ENCODE results near the gene ZNF433.
"Not testable (repeated sequence)": the region's sequence is repeated elsewhere in the genome, so short reads cannot be mapped to it uniquely, and the experiment has no call there.

The ZNF433 gene

GRCh38 chr19:12035220-12036172 lies at the start of gene ZNF433:
Gene ZNF433, minus strand, starts transcription at chr19:12035679. Its CDS starts 140 bp downstream, at chr19:12035539.
- Histone ChIP-seq H3K4me1 (ENCODE audit: control insufficient read depth, insufficient read depth, low read length) (peaks cover 8% of the 10 kb centered on the region), H3K9me3 (ENCODE audit: control insufficient read depth, low read length) (no peaks in the 10 kb centered on the region), H3K36me3 (ENCODE audit: control insufficient read depth, insufficient read depth, low read length, severe bottlenecking) (no peaks in the 10 kb centered on the region), H3K27me3 (replicated peaks; ENCODE audit: control insufficient read depth, insufficient read depth, low read length) (no peaks in the 10 kb centered on the region), H3K9ac (ENCODE audit: low read length) (peak within 1 kb of the TSS; percentile 89), H3K4me3 (ENCODE audit: low read length) (peak within 1 kb of the TSS; percentile 91)
- DNase-seq (ENCODE audit: low read depth), result peak; percentile 97

DNA sequence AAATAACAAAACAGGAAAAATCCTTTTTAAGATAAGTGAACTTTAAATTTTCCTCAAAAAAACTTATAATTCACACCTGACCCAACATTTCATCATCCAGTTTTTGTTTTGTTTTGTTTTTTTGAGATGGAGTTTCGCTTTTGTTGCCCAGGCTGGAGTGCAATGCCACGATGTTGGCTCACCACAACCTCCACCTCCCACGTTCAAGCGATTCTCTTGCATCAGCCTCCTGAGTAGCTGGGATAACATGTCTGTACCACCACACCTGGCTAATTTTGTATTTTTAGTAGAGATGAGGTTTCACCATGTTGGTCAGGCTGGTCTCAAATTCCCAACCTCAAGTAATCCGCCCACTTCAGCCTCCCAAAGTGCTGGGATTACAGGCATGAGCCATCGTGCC lies 47.9 kb upstream of the ZNF433 start:
- not testable (repeated sequence) for DNase-seq (ENCODE audit: low read depth); H3K9ac ChIP-seq (ENCODE audit: low read length); H3K4me3 ChIP-seq (ENCODE audit: low read length); H3K27me3 ChIP-seq (replicated peaks; ENCODE audit: control insufficient read depth, insufficient read depth, low read length); H3K4me1 ChIP-seq (ENCODE audit: control insufficient read depth, insufficient read depth, low read length)
- peaks cover 12% of the 10 kb centered on the region for H3K36me3 ChIP-seq (ENCODE audit: control insufficient read depth, insufficient read depth, low read length, severe bottlenecking)
- H3K9me3 ChIP-seq (ENCODE audit: control insufficient read depth, low read length), result peaks cover 49% of the 10 kb centered on the region

DNA sequence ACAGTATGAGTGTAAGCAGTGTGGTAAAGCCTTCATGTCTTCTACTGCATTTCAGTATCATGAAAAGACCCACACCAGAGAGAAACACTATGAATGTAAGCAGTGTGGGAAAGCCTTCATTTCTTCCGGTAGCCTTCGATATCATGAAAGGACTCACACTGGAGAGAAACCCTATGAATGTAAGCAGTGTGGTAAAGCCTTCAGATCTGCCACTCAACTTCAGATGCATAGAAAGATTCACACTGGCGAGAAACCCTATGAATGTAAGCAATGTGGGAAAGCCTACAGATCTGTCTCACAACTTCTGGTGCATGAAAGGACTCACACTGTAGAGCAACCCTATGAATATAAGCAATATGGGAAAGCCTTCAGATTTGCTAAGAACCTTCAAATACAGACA lies 41.9 kb upstream of the ZNF433 start:
- Histone ChIP-seq H3K9me3 (ENCODE audit: control insufficient read depth, low read length) (peaks cover 93% of the 10 kb centered on the region), H3K4me1 (ENCODE audit: control insufficient read depth, insufficient read depth, low read length) (no peaks in the 10 kb centered on the region), H3K36me3 (ENCODE audit: control insufficient read depth, insufficient read depth, low read length, severe bottlenecking) (peaks cover 62% of the 10 kb centered on the region), H3K27me3 (replicated peaks; ENCODE audit: control insufficient read depth, insufficient read depth, low read length) (no peaks in the 10 kb centered on the region), H3K9ac (ENCODE audit: low read length) (no peak overlapping the region), H3K4me3 (ENCODE audit: low read length) (peak overlapping the region; percentile 53)
- DNase-seq (ENCODE audit: low read depth), result no peak

GRCh38 chr19:12076331-12076730 lies 40.9 kb upstream of the ZNF433 start:
- H3K9me3 ChIP-seq (ENCODE audit: control insufficient read depth, low read length), result peaks cover 98% of the 10 kb centered on the region
- peak overlapping the region; percentile 53 for H3K4me3 ChIP-seq (ENCODE audit: low read length)
- not testable (repeated sequence) for H3K4me1 ChIP-seq (ENCODE audit: control insufficient read depth, insufficient read depth, low read length); H3K9ac ChIP-seq (ENCODE audit: low read length); DNase-seq (ENCODE audit: low read depth); H3K27me3 ChIP-seq (replicated peaks; ENCODE audit: control insufficient read depth, insufficient read depth, low read length)
- peaks cover 67% of the 10 kb centered on the region for H3K36me3 ChIP-seq (ENCODE audit: control insufficient read depth, insufficient read depth, low read length, severe bottlenecking)

DNA sequence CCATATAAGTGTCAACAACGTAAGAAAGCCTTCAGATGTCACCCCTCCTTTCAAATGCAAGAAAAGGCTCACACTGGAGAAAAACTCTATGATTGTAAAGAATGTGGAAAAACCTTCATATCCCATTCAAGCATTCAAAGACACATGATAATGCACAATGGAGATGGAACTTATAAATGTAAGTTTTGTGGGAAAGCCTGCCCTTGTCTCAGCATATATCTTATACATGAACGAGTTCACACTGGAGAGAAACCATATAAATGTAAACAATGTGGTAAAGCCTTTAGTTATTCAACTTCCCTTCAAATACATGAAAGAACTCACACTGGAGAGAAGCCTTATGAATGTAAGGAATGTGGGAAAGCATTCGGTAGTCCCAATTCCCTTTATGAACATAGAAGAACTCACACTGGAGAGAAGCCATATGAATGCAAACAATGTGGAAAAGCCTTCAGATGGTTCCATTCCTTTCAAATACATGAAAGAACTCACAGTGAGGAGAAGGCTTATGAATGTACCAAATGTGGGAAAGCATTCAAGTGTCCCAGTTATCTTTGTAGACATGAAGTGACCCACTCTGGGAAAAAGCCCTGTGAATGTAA lies 40.2 kb upstream of the ZNF433 start:
- Histone ChIP-seq H3K27me3 (replicated peaks; ENCODE audit: control insufficient read depth, insufficient read depth, low read length) (no peaks in the 10 kb centered on the region), H3K4me1 (ENCODE audit: control insufficient read depth, insufficient read depth, low read length) (no peaks in the 10 kb centered on the region), H3K9me3 (ENCODE audit: control insufficient read depth, low read length) (peaks cover 98% of the 10 kb centered on the region), H3K4me3 (ENCODE audit: low read length) (peak overlapping the region; percentile 53), H3K36me3 (ENCODE audit: control insufficient read depth, insufficient read depth, low read length, severe bottlenecking) (peaks cover 74% of the 10 kb centered on the region), H3K9ac (ENCODE audit: low read length) (no peak overlapping the region)
- no peak for DNase-seq (ENCODE audit: low read depth)

- DNase-seq (ENCODE audit: low read depth), result peak; percentile 96
- Histone ChIP-seq H3K4me1 (ENCODE audit: control insufficient read depth, insufficient read depth, low read length) (peaks cover 7% of the 10 kb centered on the region), H3K9me3 (ENCODE audit: control insufficient read depth, low read length) (peaks cover 11% of the 10 kb centered on the region), H3K9ac (ENCODE audit: low read length) (peak within 1 kb of the TSS; percentile 94), H3K27me3 (replicated peaks; ENCODE audit: control insufficient read depth, insufficient read depth, low read length) (no peaks in the 10 kb centered on the region), H3K4me3 (ENCODE audit: low read length) (peak within 1 kb of the TSS; percentile 98), H3K36me3 (ENCODE audit: control insufficient read depth, insufficient read depth, low read length, severe bottlenecking) (no peaks in the 10 kb centered on the region)
Measured at GRCh38 chr19:12064590-12065538, 29.4 kb upstream of the ZNF433 start, which contains the start of gene ZNF844. Gene ZNF844, plus strand, starts transcription at chr19:12064731. Its CDS starts 143 bp downstream, at chr19:12064874.

GRCh38 chr19:12055784-12056183 lies 20.3 kb upstream of the ZNF433 start:
- Histone ChIP-seq H3K9me3 (ENCODE audit: control insufficient read depth, low read length) (no peaks in the 10 kb centered on the region), H3K36me3 (ENCODE audit: control insufficient read depth, insufficient read depth, low read length, severe bottlenecking) (no peaks in the 10 kb centered on the region), H3K27me3 (replicated peaks; ENCODE audit: control insufficient read depth, insufficient read depth, low read length) (peaks cover 7% of the 10 kb centered on the region), H3K9ac (ENCODE audit: low read length) (no peak overlapping the region), H3K4me3 (ENCODE audit: low read length) (no peak overlapping the region), H3K4me1 (ENCODE audit: control insufficient read depth, insufficient read depth, low read length) (peaks cover 5% of the 10 kb centered on the region)
- DNase-seq (ENCODE audit: low read depth), result no peak

DNA sequence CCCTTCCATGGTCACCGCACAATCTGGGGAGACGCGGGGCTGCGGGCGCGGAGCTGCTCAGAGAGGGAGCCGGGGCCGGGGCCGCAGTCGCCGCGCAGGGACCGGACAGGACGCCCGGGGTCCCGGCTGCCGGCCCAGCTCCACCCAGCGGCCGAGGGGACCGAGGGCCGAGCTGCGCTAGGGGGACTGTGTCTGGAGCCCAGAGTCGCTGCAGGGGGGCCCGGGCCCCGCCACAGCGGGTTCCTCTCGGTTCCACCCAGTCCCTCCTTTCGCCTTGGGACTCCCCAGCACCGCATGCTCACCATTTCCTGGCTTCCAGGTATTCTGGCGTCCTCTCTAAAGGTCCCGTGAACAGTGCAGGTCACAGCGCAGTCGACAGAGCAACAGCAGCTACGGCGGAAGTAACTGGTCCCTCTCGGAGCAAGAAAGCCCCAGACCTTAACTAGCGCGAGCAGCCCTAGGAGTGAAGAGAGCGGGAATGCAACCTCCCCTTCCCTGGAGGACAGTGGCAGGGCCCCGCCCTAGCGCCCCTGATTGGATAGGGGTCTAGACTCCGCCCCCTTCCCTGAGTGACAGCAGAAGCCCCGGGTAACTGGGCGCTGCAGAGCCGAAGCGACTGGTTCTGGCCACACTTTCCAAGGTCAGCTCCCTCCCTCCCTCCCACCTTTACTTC lies 17.2 kb upstream of the ZNF433 start, which contains the start of gene ZNF878:
Gene ZNF878, minus strand, starts transcription at position 465 of the 673 bp plus-strand sequence. Its CDS starts 160 bp downstream, at position 305.
- H3K9ac ChIP-seq (ENCODE audit: low read length), result peak within 1 kb of the TSS; percentile 68
- H3K36me3 ChIP-seq (ENCODE audit: control insufficient read depth, insufficient read depth, low read length, severe bottlenecking), result no peaks in the 10 kb centered on the region
- peaks cover 5% of the 10 kb centered on the region for H3K4me1 ChIP-seq (ENCODE audit: control insufficient read depth, insufficient read depth, low read length)
- DNase-seq (ENCODE audit: low read depth), result peak; percentile 94
- H3K27me3 ChIP-seq (replicated peaks; ENCODE audit: control insufficient read depth, insufficient read depth, low read length), result peaks cover 7% of the 10 kb centered on the region
- peak within 1 kb of the TSS; percentile 87 for H3K4me3 ChIP-seq (ENCODE audit: low read length)
- no peaks in the 10 kb centered on the region for H3K9me3 ChIP-seq (ENCODE audit: control insufficient read depth, low read length)

- peaks cover 7% of the 10 kb centered on the region for H3K27me3 ChIP-seq (replicated peaks; ENCODE audit: control insufficient read depth, insufficient read depth, low read length)
- no peaks in the 10 kb centered on the region for H3K9me3 ChIP-seq (ENCODE audit: control insufficient read depth, low read length)
- DNase-seq (ENCODE audit: low read depth), result peak; percentile 36
- H3K9ac ChIP-seq (ENCODE audit: low read length), result peak overlapping the region; percentile 68
- H3K4me1 ChIP-seq (ENCODE audit: control insufficient read depth, insufficient read depth, low read length), result peaks cover 5% of the 10 kb centered on the region
- peak overlapping the region; percentile 87 for H3K4me3 ChIP-seq (ENCODE audit: low read length)
- no peaks in the 10 kb centered on the region for H3K36me3 ChIP-seq (ENCODE audit: control insufficient read depth, insufficient read depth, low read length, severe bottlenecking)
Measured at GRCh38 chr19:12052091-12052496, 16.6 kb upstream of the ZNF433 start.

DNA sequence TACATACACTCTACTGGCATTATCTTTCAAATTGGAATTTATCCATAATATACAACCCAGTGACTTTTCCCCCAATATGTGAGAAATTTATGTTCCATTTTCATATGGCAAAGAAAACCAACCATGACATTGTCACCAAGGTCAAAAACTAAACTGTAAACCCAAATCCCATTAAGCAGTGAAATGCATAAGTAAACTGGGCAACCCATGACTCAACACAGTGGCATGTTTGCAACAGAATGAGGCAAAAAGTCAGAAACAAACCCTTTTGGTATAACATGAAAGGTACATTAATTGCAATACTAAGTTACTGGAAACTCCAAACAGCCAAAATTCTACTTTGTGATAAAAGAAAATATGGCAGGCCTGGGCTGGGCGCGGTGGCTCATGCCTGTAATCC lies 12.4 kb upstream of the ZNF433 start:
- Histone ChIP-seq H3K36me3 (ENCODE audit: control insufficient read depth, insufficient read depth, low read length, severe bottlenecking) (no peaks in the 10 kb centered on the region), H3K9ac (ENCODE audit: low read length) (no peak overlapping the region), H3K4me1 (ENCODE audit: control insufficient read depth, insufficient read depth, low read length) (peaks cover 5% of the 10 kb centered on the region), H3K4me3 (ENCODE audit: low read length) (no peak overlapping the region), H3K9me3 (ENCODE audit: control insufficient read depth, low read length) (peaks cover 35% of the 10 kb centered on the region), H3K27me3 (replicated peaks; ENCODE audit: control insufficient read depth, insufficient read depth, low read length) (no peaks in the 10 kb centered on the region)
- DNase-seq (ENCODE audit: low read depth), result peak; percentile 18

All from adipocyte (in vitro differentiated cells).